Neuron (in vitro differentiated cells): Measurements from ENCODE around the gene ADGRB3.
"Not testable (repeated sequence)": the region's sequence is repeated elsewhere in the genome, so short reads cannot be mapped to it uniquely, and the experiment has no call there.

ENCODE experiments used
- H2AFZ ChIP-seq: one replicate; pipeline ENCODE4 v1.6.1; 2013; ENCODE audit warnings: low read depth, mild to moderate bottlenecking, inconsistent platforms, low read length, moderate library complexity
- H3K27me3 ChIP-seq: one replicate; pipeline ENCODE4 v1.6.1; 2013; ENCODE audit warnings: low read length; ENCODE audit not compliant: insufficient read depth
- H3K36me3 ChIP-seq: one replicate; pipeline ENCODE4 v1.6.1; 2013; ENCODE audit warnings: low read length; ENCODE audit not compliant: insufficient read depth
- H3K4me1 ChIP-seq: one replicate; pipeline ENCODE4 v1.6.1; 2013; ENCODE audit warnings: low read length; ENCODE audit not compliant: insufficient read depth
- H3K4me3 ChIP-seq: 2 replicates; pipeline ENCODE4 v1.5.1; 2013; ENCODE audit warnings: mild to moderate bottlenecking, low read length, moderate library complexity
- H3K9me3 ChIP-seq: one replicate; pipeline ENCODE4 v1.6.1; 2013; ENCODE audit warnings: low read length

ADGRB3 gene

DNA sequence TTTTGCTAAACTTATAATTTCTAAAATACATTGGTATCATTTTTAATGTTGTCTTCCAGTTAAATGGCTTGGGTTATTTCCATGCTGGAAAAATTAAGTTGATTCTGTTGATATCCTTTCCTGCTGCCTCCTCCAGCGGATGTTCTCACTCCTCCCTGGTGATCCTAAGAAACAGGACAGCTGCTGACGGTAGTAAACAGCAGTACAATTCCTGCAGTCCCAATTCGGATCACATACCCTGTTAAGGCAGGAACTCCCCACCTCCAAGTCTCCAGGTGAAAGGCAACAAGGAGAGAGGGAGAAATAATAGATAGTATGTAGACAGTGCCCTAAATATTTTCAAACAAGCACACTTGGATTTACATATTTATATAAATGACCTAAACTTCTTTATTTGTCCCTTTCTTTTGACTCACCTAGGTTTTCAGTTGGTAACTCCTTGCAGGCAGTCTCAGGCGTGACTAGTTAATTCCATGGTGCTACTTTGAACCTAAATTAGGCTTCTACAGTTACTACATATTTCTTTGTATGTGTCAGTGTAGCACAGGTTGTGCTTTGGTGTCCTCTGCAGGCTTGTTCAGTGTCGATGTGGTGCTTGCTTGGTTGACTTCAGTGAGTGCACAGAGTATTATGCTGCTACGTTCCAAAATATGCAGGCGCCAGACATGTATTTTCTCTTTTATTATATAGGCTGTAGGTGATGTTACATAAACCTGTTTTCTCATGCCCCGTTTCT is 126.0 kb downstream of the ADGRB3 start:
- Histone ChIP-seq H3K4me3 (no peak overlapping the region), H3K27me3 (no peaks in the 10 kb centered on the region), H2AFZ (no peak overlapping the region), H3K4me1 (peaks cover 3% of the 10 kb centered on the region), H3K9me3 (no peaks in the 10 kb centered on the region), H3K36me3 (no peaks in the 10 kb centered on the region)

DNA sequence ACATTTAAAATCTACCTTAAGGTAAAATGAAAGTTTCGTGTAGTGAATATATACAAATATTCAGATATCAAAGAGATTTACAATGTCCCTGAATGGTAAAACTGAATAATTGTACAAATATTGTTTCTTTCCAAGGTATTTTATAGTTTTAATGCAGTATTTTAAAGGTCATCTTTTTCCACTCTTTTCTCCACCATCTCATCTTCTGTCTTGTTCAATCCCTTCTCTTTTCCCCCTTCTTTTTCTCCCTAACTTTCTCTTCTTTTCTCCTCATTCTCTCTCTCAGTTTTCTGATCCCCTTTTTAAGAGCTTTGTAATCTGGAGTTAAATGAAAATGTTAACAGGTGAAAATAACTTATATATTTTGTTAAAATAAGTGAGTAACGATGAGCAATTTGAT is 126.9 kb downstream of the ADGRB3 start:
- H3K27me3 ChIP-seq = no peaks in the 10 kb centered on the region
- H3K36me3 ChIP-seq = no peaks in the 10 kb centered on the region
- no peak overlapping the region for H2AFZ ChIP-seq
- no peak overlapping the region for H3K4me3 ChIP-seq
- H3K9me3 ChIP-seq = no peaks in the 10 kb centered on the region
- peaks cover 3% of the 10 kb centered on the region for H3K4me1 ChIP-seq

DNA sequence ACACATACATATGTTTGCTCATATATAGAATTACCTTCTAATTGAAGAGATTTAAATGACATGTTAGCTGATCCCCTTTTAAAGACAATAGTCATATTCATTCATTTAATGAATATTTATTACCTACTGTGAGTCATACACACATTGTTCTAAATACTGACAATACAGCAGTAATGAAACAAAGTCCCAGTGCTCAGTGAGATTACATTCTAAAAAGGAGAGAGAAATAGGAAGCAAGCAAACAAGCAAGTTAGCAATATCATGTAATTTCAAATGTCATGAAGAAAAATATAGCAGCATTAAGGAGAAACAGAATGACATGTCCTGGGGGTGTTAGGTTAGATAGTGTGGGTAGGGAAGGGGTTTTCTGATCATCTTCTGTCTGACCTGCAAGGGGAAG is 136.3 kb downstream of the ADGRB3 start:
- H3K9me3 ChIP-seq = no peaks in the 10 kb centered on the region
- no peak overlapping the region for H3K4me3 ChIP-seq
- no peaks in the 10 kb centered on the region for H3K27me3 ChIP-seq
- no peaks in the 10 kb centered on the region for H3K4me1 ChIP-seq
- H3K36me3 ChIP-seq = no peaks in the 10 kb centered on the region
- no peak overlapping the region for H2AFZ ChIP-seq

DNA sequence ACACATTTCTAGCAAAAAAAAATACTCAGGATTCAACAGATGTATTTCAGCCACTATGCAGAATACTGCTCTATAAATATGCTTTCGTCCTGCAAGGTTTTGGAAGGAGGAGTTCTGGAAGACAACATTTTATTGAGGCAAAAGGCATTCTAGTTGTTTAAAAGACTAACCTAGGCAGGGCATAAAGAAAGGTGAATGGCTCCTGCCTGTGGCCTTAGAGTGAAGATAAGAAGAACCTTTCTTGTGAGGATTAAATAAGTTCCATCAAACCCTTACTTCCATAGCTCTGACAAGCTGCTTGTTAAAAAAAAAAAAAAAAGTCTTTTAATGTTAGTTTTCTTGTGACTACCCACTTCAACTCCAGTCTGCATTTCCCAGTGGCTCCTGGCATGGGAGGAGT is 139.8 kb downstream of the ADGRB3 start:
- no peak overlapping the region for H2AFZ ChIP-seq
- H3K4me3 ChIP-seq = no peak overlapping the region
- H3K9me3 ChIP-seq = no peaks in the 10 kb centered on the region
- H3K4me1 ChIP-seq = peaks cover 9% of the 10 kb centered on the region
- H3K36me3 ChIP-seq = no peaks in the 10 kb centered on the region
- no peaks in the 10 kb centered on the region for H3K27me3 ChIP-seq

DNA sequence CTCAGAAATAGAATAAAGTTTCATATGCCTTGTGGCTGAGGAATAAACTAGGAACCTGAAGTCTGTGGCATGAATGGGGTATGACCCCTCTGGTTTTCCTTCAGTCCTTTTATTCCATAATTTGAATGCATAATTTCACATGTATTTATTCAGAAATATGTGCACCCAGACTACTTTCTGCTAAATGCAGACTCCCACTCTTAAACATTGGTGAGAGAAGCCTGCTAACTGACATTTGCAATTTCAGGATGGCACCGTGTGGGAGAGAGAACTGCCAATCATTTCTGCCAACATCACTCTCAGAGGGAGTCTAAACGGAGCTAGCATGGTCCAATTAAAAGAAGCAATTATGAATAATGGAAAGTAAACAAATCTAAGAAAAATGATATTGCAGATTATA is 141.3 kb downstream of the ADGRB3 start:
- no peaks in the 10 kb centered on the region for H3K27me3 ChIP-seq
- H3K36me3 ChIP-seq = no peaks in the 10 kb centered on the region
- no peak overlapping the region for H3K4me3 ChIP-seq
- no peaks in the 10 kb centered on the region for H3K9me3 ChIP-seq
- no peak overlapping the region for H2AFZ ChIP-seq
- H3K4me1 ChIP-seq = peaks cover 12% of the 10 kb centered on the region

DNA sequence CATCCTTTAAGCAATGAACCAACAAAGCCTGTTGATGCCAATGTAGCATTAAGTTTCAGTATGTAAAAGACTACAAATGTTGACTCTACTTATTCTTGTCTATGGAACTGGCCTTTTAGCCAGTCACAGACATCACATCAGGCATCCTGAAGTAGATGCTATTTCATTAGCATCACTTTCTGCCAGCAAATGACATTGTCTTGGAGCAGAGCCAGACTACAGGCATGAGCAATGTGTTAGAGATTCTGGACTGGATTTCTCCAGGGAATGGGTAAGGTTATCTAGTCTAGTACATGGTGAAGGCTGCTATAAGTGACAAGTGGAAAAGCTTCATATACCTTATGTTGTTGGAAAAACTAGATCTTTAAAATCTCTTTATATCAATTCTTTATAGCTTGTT is 142.9 kb downstream of the ADGRB3 start:
- no peak overlapping the region for H2AFZ ChIP-seq
- H3K27me3 ChIP-seq = no peaks in the 10 kb centered on the region
- peaks cover 12% of the 10 kb centered on the region for H3K4me1 ChIP-seq
- no peaks in the 10 kb centered on the region for H3K9me3 ChIP-seq
- no peaks in the 10 kb centered on the region for H3K36me3 ChIP-seq
- no peak overlapping the region for H3K4me3 ChIP-seq

DNA sequence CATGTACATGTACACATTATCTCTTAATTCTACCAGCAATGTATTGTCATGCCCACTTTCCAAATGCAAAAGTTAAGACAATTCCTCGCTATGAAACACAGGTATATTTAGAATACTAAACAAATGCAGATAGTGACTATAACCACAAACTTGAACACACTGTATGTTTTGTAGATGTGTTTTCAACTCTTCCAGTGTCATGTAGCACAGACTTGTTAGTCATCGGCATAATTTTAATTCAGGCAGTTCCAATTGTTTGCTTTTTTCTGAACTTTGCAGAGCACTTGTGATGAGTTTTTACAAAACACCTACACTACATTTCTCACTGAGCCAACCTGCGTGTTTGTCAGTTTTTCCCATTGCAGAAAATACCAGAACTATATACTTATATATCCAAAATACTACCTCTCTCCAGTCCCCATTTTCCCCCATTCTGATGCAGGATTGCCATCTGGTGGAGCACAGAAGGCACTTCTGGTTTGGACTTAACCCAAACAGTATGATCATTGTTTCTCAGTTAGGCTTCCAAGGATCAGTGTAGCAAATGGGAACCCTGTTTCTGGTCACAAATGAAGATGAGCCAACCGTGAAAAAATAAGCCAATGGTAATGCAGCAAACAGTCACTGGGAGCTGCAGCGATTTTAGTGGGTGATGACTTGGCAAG is 143.4 kb downstream of the ADGRB3 start:
- peaks cover 12% of the 10 kb centered on the region for H3K4me1 ChIP-seq

DNA sequence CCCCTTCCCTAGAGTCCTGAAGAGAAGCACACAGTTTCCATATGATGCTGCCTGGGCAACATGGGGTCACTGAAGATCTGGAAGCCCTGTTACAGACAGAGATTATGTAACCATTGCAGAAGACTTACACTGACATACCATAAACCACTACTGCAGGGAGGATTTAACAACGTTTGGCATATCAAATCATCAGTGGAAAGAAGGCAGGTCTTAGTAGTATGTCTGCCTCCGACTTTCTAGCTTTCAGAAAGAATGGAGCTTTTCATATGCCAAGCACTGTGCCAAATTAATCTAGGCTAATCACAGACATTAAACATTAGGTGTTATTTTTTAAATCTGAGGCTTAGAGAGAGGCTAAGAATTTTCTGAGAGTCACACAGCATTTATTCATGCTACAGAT is 144.3 kb downstream of the ADGRB3 start:
- Histone ChIP-seq H3K36me3 (no peaks in the 10 kb centered on the region), H2AFZ (no peak overlapping the region), H3K27me3 (no peaks in the 10 kb centered on the region), H3K4me3 (no peak overlapping the region), H3K9me3 (no peaks in the 10 kb centered on the region), H3K4me1 (peaks cover 12% of the 10 kb centered on the region)

More for the DNA sequence above, 143.4 kb downstream of the ADGRB3 start:
- no peaks in the 10 kb centered on the region for H3K36me3 ChIP-seq
- H3K27me3 ChIP-seq = no peaks in the 10 kb centered on the region
- no peak overlapping the region for H2AFZ ChIP-seq
- no peak overlapping the region for H3K4me3 ChIP-seq
- H3K9me3 ChIP-seq = no peaks in the 10 kb centered on the region

DNA sequence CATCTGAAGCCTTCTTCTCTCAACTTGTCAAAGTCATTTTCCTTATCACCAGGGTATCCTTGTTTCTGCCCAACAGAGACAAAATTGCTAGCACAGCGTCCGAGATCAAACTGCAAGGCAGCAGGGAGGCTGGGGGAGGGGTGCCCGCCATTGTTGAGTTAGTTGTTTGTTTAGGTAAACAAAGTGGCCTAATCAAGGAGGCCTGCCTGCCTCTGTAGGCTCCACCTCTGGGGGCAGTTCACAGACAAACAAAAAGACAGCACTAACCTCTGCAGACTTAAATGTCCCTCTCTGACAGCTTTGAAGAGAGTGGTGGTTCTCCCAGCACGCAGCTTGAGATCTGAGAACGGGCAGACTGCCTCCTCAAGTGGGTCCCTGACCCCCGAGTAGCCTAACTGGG is 155.0 kb downstream of the ADGRB3 start:
- H3K4me1 ChIP-seq, H3K9me3 ChIP-seq, H3K27me3 ChIP-seq, H3K4me3 ChIP-seq, H3K36me3 ChIP-seq, H2AFZ ChIP-seq: not testable (repeated sequence)

DNA sequence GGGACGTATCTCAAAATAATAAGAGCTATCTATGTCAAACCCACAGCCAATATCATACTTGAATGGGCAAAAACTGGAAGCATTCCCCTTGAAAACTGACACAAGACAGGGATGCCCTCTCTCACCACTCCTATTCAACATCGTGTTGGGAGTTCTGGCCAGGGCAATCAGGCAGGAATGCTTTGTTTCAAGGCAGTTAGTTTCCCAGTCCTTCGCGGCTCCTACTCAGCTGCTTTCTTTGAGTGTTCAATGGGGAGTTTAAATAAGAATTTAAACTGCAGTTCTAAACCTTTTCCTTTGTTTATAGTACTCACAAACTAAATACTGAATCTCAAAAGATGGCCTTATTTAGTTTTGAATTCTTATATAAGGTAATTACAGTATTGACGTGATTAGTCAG is 179.9 kb downstream of the ADGRB3 start:
- not testable (repeated sequence) for H3K27me3 ChIP-seq, H3K4me1 ChIP-seq, H3K36me3 ChIP-seq, H2AFZ ChIP-seq, H3K9me3 ChIP-seq, H3K4me3 ChIP-seq

DNA sequence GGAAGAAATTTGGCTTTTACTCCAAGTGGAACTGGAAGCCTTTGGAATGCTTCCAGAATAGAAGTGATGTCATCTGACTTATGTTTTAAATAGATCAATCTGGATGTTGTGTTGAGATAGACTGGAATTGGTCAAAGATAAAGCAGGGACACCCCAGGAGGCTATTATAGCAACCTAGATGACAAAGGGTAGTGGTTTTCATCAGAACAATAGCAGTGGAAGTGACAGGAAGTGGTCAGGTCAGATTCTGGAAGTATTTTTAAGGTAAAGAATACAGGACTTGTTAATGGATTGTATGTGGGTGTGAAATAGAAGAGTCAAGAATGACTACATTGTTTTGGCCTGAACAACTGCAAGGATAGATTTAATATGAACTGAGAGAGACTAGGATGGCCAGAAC is 191.4 kb downstream of the ADGRB3 start:
- H3K27me3 ChIP-seq = no peaks in the 10 kb centered on the region
- no peak overlapping the region for H2AFZ ChIP-seq
- no peaks in the 10 kb centered on the region for H3K9me3 ChIP-seq
- no peak overlapping the region for H3K4me3 ChIP-seq
- H3K4me1 ChIP-seq = no peaks in the 10 kb centered on the region
- H3K36me3 ChIP-seq = no peaks in the 10 kb centered on the region

DNA sequence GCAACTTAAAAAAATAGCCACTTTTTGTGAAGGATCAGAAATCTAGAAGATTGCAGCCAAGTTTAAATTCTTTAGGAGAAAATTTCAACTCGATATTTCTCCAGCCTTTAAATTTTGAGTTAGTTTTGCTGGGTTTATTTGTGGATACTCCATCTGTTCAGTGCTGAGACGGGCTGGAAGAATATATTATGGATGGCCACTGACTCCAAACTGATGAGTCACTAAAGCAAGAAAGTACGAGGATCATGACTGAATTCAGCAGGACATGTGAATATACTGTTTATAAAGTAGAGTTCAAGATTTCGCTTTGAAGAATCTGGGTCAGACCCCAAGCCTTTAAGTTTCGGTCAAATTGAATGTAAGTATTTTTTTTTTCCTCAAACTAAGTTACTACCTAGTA is 199.5 kb downstream of the ADGRB3 start:
- Histone ChIP-seq H3K4me1 (no peaks in the 10 kb centered on the region), H3K27me3 (no peaks in the 10 kb centered on the region), H2AFZ (no peak overlapping the region), H3K4me3 (no peak overlapping the region), H3K9me3 (no peaks in the 10 kb centered on the region), H3K36me3 (no peaks in the 10 kb centered on the region)

DNA sequence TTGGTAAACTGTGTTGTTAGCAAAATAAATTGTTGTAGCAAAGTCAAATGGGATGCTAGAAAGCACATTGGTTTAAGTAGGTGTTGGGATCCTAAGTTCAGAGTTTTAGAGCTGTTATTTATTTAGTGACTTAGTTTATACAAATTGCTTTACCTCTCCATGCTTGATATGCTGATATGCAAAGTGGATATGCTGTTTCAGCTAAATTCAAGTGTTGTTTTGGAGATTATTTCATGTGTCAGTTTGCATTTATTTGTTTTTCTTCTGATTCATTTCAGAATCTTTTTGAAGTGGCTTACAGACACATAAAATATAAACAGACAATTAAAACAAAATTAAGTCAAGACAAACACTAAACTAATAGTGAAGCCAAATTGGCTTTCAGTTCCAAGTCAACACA is 203.5 kb downstream of the ADGRB3 start:
- Histone ChIP-seq H3K27me3 (no peaks in the 10 kb centered on the region), H3K9me3 (peaks cover 4% of the 10 kb centered on the region), H3K4me3 (no peak overlapping the region), H2AFZ (no peak overlapping the region), H3K36me3 (no peaks in the 10 kb centered on the region), H3K4me1 (no peaks in the 10 kb centered on the region)

DNA sequence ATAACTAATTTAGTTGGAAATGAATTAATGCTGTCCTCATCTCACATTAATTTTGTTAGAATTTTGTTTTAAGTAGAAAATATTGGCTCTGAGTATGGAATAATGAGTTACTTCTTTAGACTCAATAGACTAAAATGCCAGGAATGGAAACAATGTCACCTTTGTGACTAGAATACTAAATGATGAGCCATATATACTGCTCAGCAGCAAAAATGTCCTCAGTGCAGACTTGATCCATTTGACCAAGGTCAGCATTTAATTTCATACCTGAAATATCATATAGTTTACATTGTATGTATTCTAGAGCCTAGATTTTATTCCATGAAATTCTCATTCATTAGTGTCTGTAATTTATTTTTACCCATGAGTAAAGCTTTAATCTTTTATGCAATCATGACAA is 217.7 kb downstream of the ADGRB3 start:
- Histone ChIP-seq H2AFZ (no peak overlapping the region), H3K27me3 (no peaks in the 10 kb centered on the region), H3K4me3 (no peak overlapping the region), H3K4me1 (peaks cover 17% of the 10 kb centered on the region), H3K36me3 (no peaks in the 10 kb centered on the region), H3K9me3 (peaks cover 2% of the 10 kb centered on the region)
